ENCODE results near the gene IL17REL.

IL17REL gene

DNA sequence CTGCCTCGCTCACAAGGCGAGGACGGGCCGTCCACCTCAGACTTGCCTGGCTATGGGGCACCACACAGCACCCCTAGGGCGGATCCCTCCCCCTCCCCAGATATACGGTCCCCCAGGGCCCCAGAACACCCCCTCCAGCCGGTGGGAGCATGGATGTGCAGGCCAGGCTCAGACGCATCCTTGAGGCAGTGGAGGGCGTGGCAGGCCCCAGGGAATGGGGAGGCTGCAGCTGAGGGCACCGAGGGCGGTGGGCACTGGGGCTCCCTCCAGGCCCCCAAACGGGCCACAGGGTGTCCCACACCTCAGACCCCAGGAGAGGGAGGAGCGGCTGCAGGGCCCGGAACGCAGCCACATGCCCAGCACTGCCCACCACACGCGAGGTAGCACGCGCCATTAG, 33.5 kb upstream of the IL17REL start:
- H3K4me3 ChIP-seq (replicated peaks; ENCODE audit: low read depth, low read length): no peak overlapping the region
- TF ChIP-seq, protein P1, sequence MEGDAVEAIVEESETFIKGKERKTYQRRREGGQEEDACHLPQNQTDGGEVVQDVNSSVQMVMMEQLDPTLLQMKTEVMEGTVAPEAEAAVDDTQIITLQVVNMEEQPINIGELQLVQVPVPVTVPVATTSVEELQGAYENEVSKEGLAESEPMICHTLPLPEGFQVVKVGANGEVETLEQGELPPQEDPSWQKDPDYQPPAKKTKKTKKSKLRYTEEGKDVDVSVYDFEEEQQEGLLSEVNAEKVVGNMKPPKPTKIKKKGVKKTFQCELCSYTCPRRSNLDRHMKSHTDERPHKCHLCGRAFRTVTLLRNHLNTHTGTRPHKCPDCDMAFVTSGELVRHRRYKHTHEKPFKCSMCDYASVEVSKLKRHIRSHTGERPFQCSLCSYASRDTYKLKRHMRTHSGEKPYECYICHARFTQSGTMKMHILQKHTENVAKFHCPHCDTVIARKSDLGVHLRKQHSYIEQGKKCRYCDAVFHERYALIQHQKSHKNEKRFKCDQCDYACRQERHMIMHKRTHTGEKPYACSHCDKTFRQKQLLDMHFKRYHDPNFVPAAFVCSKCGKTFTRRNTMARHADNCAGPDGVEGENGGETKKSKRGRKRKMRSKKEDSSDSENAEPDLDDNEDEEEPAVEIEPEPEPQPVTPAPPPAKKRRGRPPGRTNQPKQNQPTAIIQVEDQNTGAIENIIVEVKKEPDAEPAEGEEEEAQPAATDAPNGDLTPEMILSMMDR (IDR thresholded peaks at IDR 0.05; ENCODE audit: low read depth, low read length, missing control alignments): no peak
- DNase-seq (ENCODE audit: extremely low read depth, low read depth): no peak

GRCh38 chr22:50045211-50046018, 32.9 kb upstream of the IL17REL start:
- DNase-seq (ENCODE audit: extremely low read depth, low read depth): no peak
- H3K4me3 ChIP-seq (replicated peaks; ENCODE audit: low read depth, low read length): no peak overlapping the region
- TF ChIP-seq, protein P1 (IDR thresholded peaks at IDR 0.05; ENCODE audit: low read depth, low read length, missing control alignments): no peak

DNA sequence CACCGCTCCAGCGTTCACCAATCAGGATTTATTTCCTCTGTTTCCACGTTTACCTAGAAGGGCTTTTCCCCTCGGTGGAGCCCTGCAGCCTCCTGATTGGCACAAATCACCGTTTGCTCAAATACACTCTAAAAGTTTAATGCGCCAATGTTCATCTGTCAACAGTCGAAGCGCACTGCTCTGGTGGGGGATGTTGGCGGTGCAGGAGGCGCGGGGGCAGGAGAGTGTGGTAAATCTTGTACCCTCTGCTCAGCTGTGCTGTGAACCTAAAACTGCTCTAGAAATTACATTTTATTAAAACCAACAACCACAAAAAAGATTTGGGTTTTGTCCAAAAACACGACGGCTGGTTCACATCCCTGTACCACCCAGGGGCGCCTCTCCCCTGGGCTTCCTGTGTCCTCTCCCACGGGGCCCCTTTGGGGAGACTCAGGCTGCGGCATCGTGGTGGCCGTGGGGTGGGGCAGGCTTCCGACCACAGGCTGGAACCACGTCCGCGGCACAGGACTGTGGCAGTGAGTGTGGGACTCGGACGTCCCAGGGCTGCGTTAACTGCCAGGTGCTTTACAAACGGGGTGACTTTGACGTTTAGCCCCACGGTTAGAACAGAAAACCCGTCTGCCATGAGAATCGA, 32.0 kb upstream of the IL17REL start:
- TF ChIP-seq, protein P1 (IDR thresholded peaks at IDR 0.05; ENCODE audit: low read depth, low read length, missing control alignments): no peak
- H3K4me3 ChIP-seq (replicated peaks; ENCODE audit: low read depth, low read length): no peak overlapping the region
- no peak for DNase-seq (ENCODE audit: extremely low read depth, low read depth)

GRCh38 chr22:50041361-50042065, 28.9 kb upstream of the IL17REL start:
- TF ChIP-seq, protein P1 (IDR thresholded peaks at IDR 0.05; ENCODE audit: low read depth, low read length, missing control alignments): no peak
- no peak overlapping the region for H3K4me3 ChIP-seq (replicated peaks; ENCODE audit: low read depth, low read length)
- DNase-seq (ENCODE audit: extremely low read depth, low read depth): no peak

GRCh38 chr22:50040717-50041116, 28.2 kb upstream of the IL17REL start:
- TF ChIP-seq, protein P1 (IDR thresholded peaks at IDR 0.05; ENCODE audit: low read depth, low read length, missing control alignments): no peak
- no peak overlapping the region for H3K4me3 ChIP-seq (replicated peaks; ENCODE audit: low read depth, low read length)
- DNase-seq (ENCODE audit: extremely low read depth, low read depth): no peak

DNA sequence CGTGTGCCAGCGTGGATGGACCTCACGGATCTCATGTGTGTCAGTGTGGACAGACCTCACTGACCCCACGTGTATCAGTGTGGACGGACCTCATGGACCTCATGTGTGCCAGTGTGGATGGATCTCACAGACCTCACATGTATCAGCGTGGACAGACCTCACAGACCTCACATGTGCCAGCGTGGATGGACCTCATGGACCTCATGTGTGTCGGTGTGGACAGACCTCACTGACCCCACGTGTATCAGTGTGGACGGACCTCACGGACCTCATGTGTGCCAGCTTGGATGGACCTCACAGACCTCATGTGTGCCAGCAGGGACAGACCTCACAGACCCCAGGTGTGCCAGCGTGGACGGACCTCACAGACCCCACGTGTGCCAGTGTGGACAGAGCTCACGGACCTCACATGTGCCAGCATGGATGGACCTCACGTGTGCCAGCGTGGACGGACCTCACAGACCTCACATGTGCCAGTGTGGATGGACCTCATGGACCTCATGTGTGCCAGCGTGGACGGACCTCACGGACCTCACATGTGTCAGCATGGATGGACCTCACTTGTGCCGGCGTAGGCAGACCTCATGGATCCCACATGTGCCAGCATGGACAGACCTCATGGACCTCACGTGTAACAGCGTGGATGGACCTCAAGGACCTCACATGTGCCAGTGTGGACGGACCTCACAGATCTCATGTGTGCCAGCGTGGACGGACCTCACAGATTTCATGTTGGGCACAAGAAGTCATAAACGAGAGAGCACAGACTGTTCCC, 27.3 kb upstream of the IL17REL start:
- no peak for DNase-seq (ENCODE audit: extremely low read depth, low read depth)
- TF ChIP-seq, protein P1 (IDR thresholded peaks at IDR 0.05; ENCODE audit: low read depth, low read length, missing control alignments): no peak
- no peak overlapping the region for H3K4me3 ChIP-seq (replicated peaks; ENCODE audit: low read depth, low read length)

All from HFF-Myc (cell line).